PC-3 (cell line): ENCODE measurements around the gene EEF1A2. TPM values are rescaled to one million over a fixed set of nuclear protein-coding genes. Genes with fewer than 3 reads are reported as not detected.

Experiments used
- ATAC-seq: fragments of 200-7000 bp; cut with Tn5 transposase; 2 replicates; pipeline ENCODE4 v1.9.1; 2020; ENCODE audit warnings: mild to moderate bottlenecking, moderate library complexity
- BruUV-seq: library from RNA; stranded (reverse); fragments of 400-500 nt; replicated peaks from 2 replicates; lab custom pipeline; 2021; lab: Mats Ljungman, UMichigan
- CTCF ChIA-PET: fragments of 300-600 bp; sonication (Branson Sonifier 250); formaldehyde crosslinking; loops from one replicate; lab custom pipeline; 2022; ENCODE audit warnings: antibody characterized with exemption; lab: Charles Lee
- POLR2A ChIA-PET: fragments of 300-600 bp; sonication (Branson Sonifier 250); formaldehyde crosslinking; loops from one replicate; lab custom pipeline; 2022; ENCODE audit warnings: antibody characterized with exemption; ENCODE audit not compliant: unreplicated experiment; lab: Charles Lee
- DNase-seq: peaks from one replicate; pipeline ENCODE4 v3.0.0-alpha.2; 2015
- H2AFZ ChIP-seq: fragments of 300-600 bp; sonication (generic); 2 replicates; pipeline ENCODE4 v1.6.0; 2016; ENCODE audit warnings: antibody characterized with exemption, low read length
- H3F3A ChIP-seq: fragments of 300-600 bp; sonication (generic); one replicate; pipeline ENCODE4 v1.6.0; 2017; ENCODE audit warnings: antibody characterized with exemption, low read length, control low read depth, mild to moderate bottlenecking; ENCODE audit not compliant: unreplicated experiment
- H3K27ac ChIP-seq: fragments of 300-600 bp; sonication (generic); 2 replicates; pipeline ENCODE4 v1.5.1; 2016; ENCODE audit warnings: mild to moderate bottlenecking, low read length
- H3K27me3 ChIP-seq: fragments of 300-600 bp; sonication (generic); 2 replicates; pipeline ENCODE4 v1.6.1; 2016; ENCODE audit warnings: low read length, mixed read lengths
- H3K36me3 ChIP-seq: fragments of 300-600 bp; sonication (generic); 2 replicates; pipeline ENCODE4 v1.6.1; 2016; ENCODE audit warnings: low read depth, mixed run types, low read length, mixed read lengths
- H3K4me1 ChIP-seq: fragments of 300-600 bp; sonication (generic); 2 replicates; pipeline ENCODE4 v1.5.1; 2016; ENCODE audit warnings: low read length; ENCODE audit not compliant: insufficient read depth
- H3K4me2 ChIP-seq: fragments of 300-600 bp; sonication (generic); 2 replicates; pipeline ENCODE4 v1.6.0; 2016; ENCODE audit warnings: low read length
- H3K4me3 ChIP-seq: fragments of 300-600 bp; sonication (generic); 2 replicates; pipeline ENCODE4 v1.5.1; 2016; ENCODE audit warnings: mild to moderate bottlenecking, low read length, mixed read lengths
- H3K79me2 ChIP-seq: fragments of 300-600 bp; sonication (generic); 2 replicates; pipeline ENCODE4 v1.6.1; 2017; ENCODE audit warnings: low read length, mixed read lengths
- H3K9ac ChIP-seq: fragments of 300-600 bp; sonication (generic); 2 replicates; pipeline ENCODE4 v1.6.0; 2016; ENCODE audit warnings: mild to moderate bottlenecking, low read length
- H3K9me2 ChIP-seq: fragments of 300-600 bp; sonication (generic); replicated peaks from 2 replicates; pipeline ENCODE4 v1.6.1; 2016; ENCODE audit warnings: mixed run types, low read length, mixed read lengths
- H3K9me3 ChIP-seq: fragments of 300-600 bp; sonication (generic); 2 replicates; pipeline ENCODE4 v1.6.1; 2016; ENCODE audit warnings: low read length, mixed read lengths
- H4K20me1 ChIP-seq: fragments of 300-600 bp; sonication (generic); 2 replicates; pipeline ENCODE4 v1.6.1; 2016; ENCODE audit warnings: low read length, mixed read lengths
- CTCF ChIP-seq: fragments of 300-600 bp; sonication (generic); conservative IDR thresholded peaks from 2 replicates; pipeline ENCODE4 v1.5.1; 2017; ENCODE audit warnings: antibody characterized with exemption, low read depth, mild to moderate bottlenecking, low read length
- EZH2 ChIP-seq: fragments of 300-600 bp; sonication (generic); IDR thresholded peaks from one replicate; pipeline ENCODE4 v1.6.1; 2017; ENCODE audit warnings: antibody characterized with exemption, mild to moderate bottlenecking, low read length; ENCODE audit not compliant: unreplicated experiment
- EZH2phosphoT487 ChIP-seq: fragments of 300-600 bp; sonication (generic); IDR thresholded peaks from 2 replicates; pipeline ENCODE4 v1.6.1; 2018; ENCODE audit warnings: mild to moderate bottlenecking, antibody characterized with exemption, low read length, borderline replicate concordance
- intact Hi-C: fragments of 100-400 bp; cut with micrococcal nuclease; formaldehyde crosslinking; loops from 2 replicates; pipeline ENCODE4 v1.9.0; 2023
- total RNA-seq: library from RNA; depleted of rRNA; stranded (reverse); fragments of >200 nt; gene quantifications from 2 replicates; pipeline ENCODE4 v1.2.3, GENCODE V29; 2014

EEF1A2 gene
- total RNA-seq, 1 experiment from 2014 or later = 463 TPM

- no peaks in the 10 kb centered on the region for H3F3A ChIP-seq
- ChIA-PET CTCF (no interaction called here), POLR2A (interaction anchor here (0.5 kb wide), 1 partner anchor 10 kb away, joined by 4 read pairs; no protein-coding TSS in a partner anchor)
- no peaks in the 10 kb centered on the region for H3K36me3 ChIP-seq
- no peaks in the 10 kb centered on the region for H3K9me2 ChIP-seq
- no TSS peak for BruUV-seq
- DNase-seq = no peak
- no peaks in the 10 kb centered on the region for H3K27me3 ChIP-seq
- H3K4me1 ChIP-seq = peaks cover 20% of the 10 kb centered on the region
- H3K9me3 ChIP-seq = no peaks in the 10 kb centered on the region
- no peak overlapping the region for H3K9ac ChIP-seq
- H3K4me2 ChIP-seq = no peak overlapping the region
- intact Hi-C loops = loop anchor here (5.0 kb wide), 1 partner anchor 607 kb away; the partner anchor contains the start of gene DIDO1
- H4K20me1 ChIP-seq = no peaks in the 10 kb centered on the region
- no peak overlapping the region for H3K4me3 ChIP-seq
- H3K79me2 ChIP-seq = peaks cover 11% of the 10 kb centered on the region
- TF ChIP-seq EZH2phosphoT487 (no peak), CTCF (no peak), EZH2 (no peak)
- no peak overlapping the region for H2AFZ ChIP-seq
- no peak overlapping the region for H3K27ac ChIP-seq
- no peak for ATAC-seq
These were observed 35.0 kb upstream of the EEF1A2 start for GRCh38 chr20:63533871-63534393.

- intact Hi-C loops = loop anchor here (5.0 kb wide), 1 partner anchor 606 kb away; the partner anchor contains the start of gene DIDO1
- no peak overlapping the region for H3K9ac ChIP-seq
- POLR2A ChIA-PET = no interaction called here
These were observed 34.5 kb upstream of the EEF1A2 start for GRCh38 chr20:63533388-63533787.

More at GRCh38 chr20:63533388-63533787, 34.5 kb upstream of the EEF1A2 start:
- H3K9me2 ChIP-seq = no peaks in the 10 kb centered on the region
- H3K4me2 ChIP-seq = no peak overlapping the region
- H3K9me3 ChIP-seq = no peaks in the 10 kb centered on the region
- ATAC-seq = no peak
- CTCF ChIA-PET = no interaction called here
- no peaks in the 10 kb centered on the region for H3F3A ChIP-seq
- no peak overlapping the region for H2AFZ ChIP-seq
- no peaks in the 10 kb centered on the region for H3K36me3 ChIP-seq
- no peak overlapping the region for H3K4me3 ChIP-seq
- BruUV-seq = no TSS peak
- TF ChIP-seq EZH2 (no peak), CTCF (no peak), EZH2phosphoT487 (no peak)
- no peaks in the 10 kb centered on the region for H4K20me1 ChIP-seq
- peaks cover 16% of the 10 kb centered on the region for H3K4me1 ChIP-seq
- no peak for DNase-seq
- H3K79me2 ChIP-seq = peaks cover 11% of the 10 kb centered on the region
- no peak overlapping the region for H3K27ac ChIP-seq
- H3K27me3 ChIP-seq = no peaks in the 10 kb centered on the region
